DMS 273 (cell line): ENCODE data around the gene RALBP1.

Experiments used
- DNase-seq: peaks from one replicate; lab custom pipeline; 2025; ENCODE audit not compliant: unreplicated experiment; lab: John Stamatoyannopoulos, UW

RALBP1 gene

GRCh38 chr18:9547782-9548181 is 72.5 kb downstream of the RALBP1 start:
- DNase-seq = no peak

- DNase-seq = peak; percentile 23
Measured at GRCh38 chr18:9549405-9549804, 74.1 kb downstream of the RALBP1 start.

- no peak for DNase-seq
Measured at GRCh38 chr18:9550429-9550828, 75.1 kb downstream of the RALBP1 start.

GRCh38 chr18:9552191-9552590 is 76.9 kb downstream of the RALBP1 start:
- no peak for DNase-seq

- no peak for DNase-seq
Measured at GRCh38 chr18:9552616-9553015, 77.3 kb downstream of the RALBP1 start.

- no peak for DNase-seq
Measured at GRCh38 chr18:9557250-9557943, 82.1 kb downstream of the RALBP1 start.

GRCh38 chr18:9558387-9559064 is 83.2 kb downstream of the RALBP1 start:
- DNase-seq = no peak

GRCh38 chr18:9559253-9559652 is 83.9 kb downstream of the RALBP1 start:
- no peak for DNase-seq

- no peak for DNase-seq
Measured at GRCh38 chr18:9561759-9562158, 86.4 kb downstream of the RALBP1 start.

GRCh38 chr18:9562584-9562983 is 87.3 kb downstream of the RALBP1 start:
- DNase-seq = no peak

GRCh38 chr18:9563331-9563730 is 88.0 kb downstream of the RALBP1 start:
- DNase-seq = no peak

- no peak for DNase-seq
Measured at GRCh38 chr18:9565407-9565806, 90.1 kb downstream of the RALBP1 start.

- DNase-seq = no peak
Measured at GRCh38 chr18:9568186-9568585, 92.9 kb downstream of the RALBP1 start.

- no peak for DNase-seq
Measured at GRCh38 chr18:9569178-9569577, 93.9 kb downstream of the RALBP1 start.

- no peak for DNase-seq
Measured at GRCh38 chr18:9570255-9570654, 94.9 kb downstream of the RALBP1 start.

- no peak for DNase-seq
Measured at GRCh38 chr18:9571546-9571945, 96.2 kb downstream of the RALBP1 start.

GRCh38 chr18:9574473-9575115 is 99.3 kb downstream of the RALBP1 start:
- DNase-seq = no peak

- peak; percentile 41 for DNase-seq
Measured at GRCh38 chr18:9575558-9575957, 100.2 kb downstream of the RALBP1 start.

GRCh38 chr18:9577361-9577760 is 102.0 kb downstream of the RALBP1 start:
- no peak for DNase-seq

- no peak for DNase-seq
Measured at GRCh38 chr18:9578306-9578705, 103.0 kb downstream of the RALBP1 start.

GRCh38 chr18:9581667-9582066 is 106.4 kb downstream of the RALBP1 start:
- DNase-seq = no peak

- no peak for DNase-seq
Measured at GRCh38 chr18:9586814-9587213, 111.5 kb downstream of the RALBP1 start.
